Stimulated activated CD4-positive, alpha-beta T cell treated with anti-CD3 and anti-CD28 coated beads, Interleukin-12 subunit alpha, Interleukin-12 subunit beta, amount 100 ng/mL, for 24 hours (primary cell): ENCODE data around the gene KIAA1671.

ENCODE experiments used
- DNase-seq, 2 experiments: peaks; one replicate each; pipeline ENCODE4 v3.0.0-alpha.2; 2020; ENCODE audit warnings: low read depth in 2 of 2

Gene KIAA1671

GRCh38 chr22:24981656-24982055 lies 29.1 kb downstream of the KIAA1671 start:
- DNase-seq = no peak

GRCh38 chr22:24982301-24983056 lies 30.0 kb downstream of the KIAA1671 start:
- DNase-seq = no peak

GRCh38 chr22:24983151-24983550 lies 30.6 kb downstream of the KIAA1671 start:
- no peak for DNase-seq

- DNase-seq = no peak
These were observed 31.6 kb downstream of the KIAA1671 start for GRCh38 chr22:24984122-24984521.

GRCh38 chr22:24985826-24986214 lies 33.3 kb downstream of the KIAA1671 start:
- no peak for DNase-seq

GRCh38 chr22:24986816-24987215 lies 34.3 kb downstream of the KIAA1671 start:
- no peak for DNase-seq

GRCh38 chr22:24989135-24989534 lies 36.6 kb downstream of the KIAA1671 start:
- DNase-seq = no peak

GRCh38 chr22:24989541-24989951 lies 37.0 kb downstream of the KIAA1671 start:
- no peak for DNase-seq

- DNase-seq = no peak
These were observed 37.9 kb downstream of the KIAA1671 start for GRCh38 chr22:24990344-24990905.

- DNase-seq = no peak
These were observed 40.4 kb downstream of the KIAA1671 start for GRCh38 chr22:24992946-24993345.

- DNase-seq = peak in 1 of 2 experiments; percentile 19
These were observed 41.7 kb downstream of the KIAA1671 start for GRCh38 chr22:24994070-24994763.

- DNase-seq = no peak
These were observed 43.2 kb downstream of the KIAA1671 start for GRCh38 chr22:24995649-24996180.

- no peak for DNase-seq
These were observed 44.0 kb downstream of the KIAA1671 start for GRCh38 chr22:24996420-24996952.

- DNase-seq = no peak
These were observed 44.5 kb downstream of the KIAA1671 start for GRCh38 chr22:24997023-24997422.

GRCh38 chr22:25000686-25001085 lies 48.2 kb downstream of the KIAA1671 start:
- DNase-seq = no peak

GRCh38 chr22:25002241-25002985 lies 49.9 kb downstream of the KIAA1671 start:
- no peak for DNase-seq

GRCh38 chr22:25006354-25006753 lies 53.8 kb downstream of the KIAA1671 start:
- no peak for DNase-seq

- DNase-seq = no peak
These were observed 55.1 kb downstream of the KIAA1671 start for GRCh38 chr22:25007444-25008106.

GRCh38 chr22:25008666-25009065 lies 56.1 kb downstream of the KIAA1671 start:
- DNase-seq = no peak

GRCh38 chr22:25012741-25013143 lies 60.2 kb downstream of the KIAA1671 start:
- DNase-seq = no peak

GRCh38 chr22:25013607-25014006 lies 61.1 kb downstream of the KIAA1671 start:
- DNase-seq = no peak
